Middle frontal gyrus (tissue), 1 donor: ENCODE results near the gene MRGPRD.

Experiments used
- DNase-seq: peaks from one replicate; pipeline ENCODE4 v3.0.0-alpha.2; 2015; ENCODE audit warnings: low spot score; ENCODE audit errors: extremely low spot score

Gene MRGPRD

DNA sequence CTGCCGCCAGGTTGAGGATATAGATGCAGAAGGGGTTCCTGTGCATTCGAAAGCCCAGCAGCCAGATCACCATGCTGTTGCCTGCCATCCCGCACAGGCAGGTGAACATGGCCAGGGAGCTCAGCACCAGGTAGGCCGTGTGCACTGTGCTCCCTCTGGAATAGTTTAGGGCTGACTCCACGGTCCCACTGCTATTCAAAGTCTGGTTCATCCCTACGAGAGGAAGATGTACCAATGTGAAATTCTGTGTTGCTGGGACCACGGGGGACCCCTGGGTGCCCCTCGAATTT, at the start of gene MRGPRD:
Gene MRGPRD, minus strand, starts transcription at position 211 of the 290 bp plus-strand sequence. Its CDS starts 0 bp downstream, at position 211.
- no peak for DNase-seq

GRCh38 chr11:69030301-69030700, 49.5 kb upstream of the MRGPRD start:
- DNase-seq = no peak

DNA sequence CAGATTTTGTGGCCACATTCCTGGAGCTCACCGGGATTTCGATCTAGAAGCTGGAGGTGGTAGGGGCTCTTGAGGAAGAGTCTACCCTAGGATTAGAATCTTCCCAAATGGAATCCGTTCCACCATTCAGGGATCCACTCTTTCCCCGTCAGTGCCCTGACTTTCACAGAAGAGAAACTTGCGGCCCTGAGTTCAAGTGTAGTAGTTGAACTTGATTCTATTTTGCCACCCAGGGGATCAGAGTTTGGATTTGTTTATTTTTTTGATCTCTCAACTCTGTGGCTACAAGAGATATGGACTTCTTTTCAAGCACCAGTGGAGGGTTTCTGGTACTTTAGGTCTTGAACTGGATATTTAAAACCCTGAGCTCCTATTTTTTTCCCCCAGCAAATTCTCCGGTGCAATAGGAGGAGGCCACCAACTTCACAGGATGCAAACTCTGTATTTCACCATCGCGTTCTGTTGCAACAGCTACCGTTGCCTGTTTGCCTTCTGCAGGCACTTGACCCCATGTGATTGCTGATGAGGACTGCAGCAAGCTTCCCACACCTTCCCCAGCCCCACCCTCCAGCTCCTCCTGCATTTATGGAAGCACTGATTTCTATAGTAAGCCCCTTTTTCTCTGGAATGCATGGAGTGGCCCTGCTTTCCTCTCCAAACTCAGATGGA, 47.1 kb upstream of the MRGPRD start:
- DNase-seq = no peak

DNA sequence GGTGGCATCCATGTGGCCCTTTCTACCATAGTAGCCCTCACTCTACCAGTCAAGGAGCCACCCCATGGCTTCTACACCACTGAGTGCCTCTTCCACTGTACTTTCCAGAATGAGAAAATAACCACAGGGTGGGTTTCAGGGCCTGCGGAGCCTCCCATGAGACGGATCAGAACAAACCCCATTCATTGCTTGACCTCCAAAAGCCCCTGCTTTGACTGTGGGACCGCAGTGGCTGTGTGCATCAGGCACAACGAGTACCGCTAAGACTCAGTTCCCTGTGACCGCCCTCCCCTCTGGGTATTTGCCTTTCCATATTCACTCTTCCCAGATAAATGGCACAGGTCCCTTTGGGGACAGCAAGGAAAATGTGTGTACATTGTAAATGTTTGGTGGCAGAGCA, 43.7 kb upstream of the MRGPRD start:
- DNase-seq = no peak

GRCh38 chr11:69022260-69022659, 41.5 kb upstream of the MRGPRD start:
- DNase-seq = no peak

- DNase-seq = no peak
Observed at GRCh38 chr11:69018924-69019323, 38.1 kb upstream of the MRGPRD start.

DNA sequence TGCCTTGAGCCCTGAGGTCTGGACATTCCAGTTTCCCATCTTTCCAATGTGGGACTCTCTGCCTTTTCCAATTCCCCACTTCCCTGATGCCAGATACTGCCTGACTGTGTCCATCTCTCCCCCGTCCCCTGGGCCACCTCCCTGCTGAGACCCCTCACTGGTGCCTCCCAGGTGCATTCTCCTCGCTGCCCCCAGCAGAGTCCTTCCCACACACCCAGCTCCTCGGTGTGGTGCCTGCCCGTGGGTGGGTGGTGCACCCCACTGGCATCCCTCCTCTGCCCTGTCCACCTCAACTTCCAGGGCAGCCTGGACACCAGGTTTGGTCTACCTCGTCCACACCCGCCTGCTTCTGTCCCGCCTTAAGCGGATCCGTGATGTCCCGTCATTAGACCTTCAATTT, 37.2 kb upstream of the MRGPRD start:
- DNase-seq = no peak

DNA sequence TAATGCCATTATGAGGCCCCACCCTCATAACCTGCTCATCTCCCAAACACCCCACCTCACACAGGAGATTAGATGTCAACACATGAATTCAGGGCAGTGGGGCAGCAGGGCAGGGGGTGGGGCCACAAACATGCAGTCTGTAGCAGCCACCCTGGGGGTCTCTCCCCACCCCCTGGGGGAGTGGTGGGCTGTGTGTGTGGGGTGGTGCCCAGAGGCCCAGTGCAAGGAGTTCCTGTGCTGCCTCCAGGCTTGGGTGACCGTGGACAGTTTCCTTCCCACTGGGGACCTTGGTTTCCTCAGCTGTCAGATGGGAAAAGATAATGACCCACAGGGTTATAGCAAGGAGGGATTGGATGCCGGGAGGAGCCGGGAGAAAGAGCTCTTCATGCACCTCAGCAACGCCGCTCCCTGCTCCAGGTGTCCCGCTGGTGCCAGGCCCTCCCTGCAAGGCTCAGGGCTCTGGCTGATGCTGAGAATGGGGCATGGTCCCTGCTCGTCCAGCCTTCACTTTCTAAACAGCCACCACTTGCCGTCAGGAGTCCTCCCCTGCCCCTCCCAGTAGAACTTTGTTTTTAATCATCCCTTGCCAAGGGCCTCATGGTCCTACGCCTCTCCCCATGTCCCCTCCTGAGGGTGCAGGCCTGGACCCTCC, 34.2 kb upstream of the MRGPRD start:
- no peak for DNase-seq

- DNase-seq = no peak
Observed at GRCh38 chr11:69014084-69014851, 33.5 kb upstream of the MRGPRD start.

GRCh38 chr11:69013009-69013951, 32.5 kb upstream of the MRGPRD start, which contains the start of gene MRGPRF:
MRGPRF (minus strand) TSS chr11:69013246; CDS start chr11:69009901, 3,345 bp downstream.
- no peak for DNase-seq

GRCh38 chr11:69012092-69013008, 31.6 kb upstream of the MRGPRD start:
- DNase-seq = no peak

- no peak for DNase-seq
Observed at GRCh38 chr11:69011624-69012091, 30.9 kb upstream of the MRGPRD start.

DNA sequence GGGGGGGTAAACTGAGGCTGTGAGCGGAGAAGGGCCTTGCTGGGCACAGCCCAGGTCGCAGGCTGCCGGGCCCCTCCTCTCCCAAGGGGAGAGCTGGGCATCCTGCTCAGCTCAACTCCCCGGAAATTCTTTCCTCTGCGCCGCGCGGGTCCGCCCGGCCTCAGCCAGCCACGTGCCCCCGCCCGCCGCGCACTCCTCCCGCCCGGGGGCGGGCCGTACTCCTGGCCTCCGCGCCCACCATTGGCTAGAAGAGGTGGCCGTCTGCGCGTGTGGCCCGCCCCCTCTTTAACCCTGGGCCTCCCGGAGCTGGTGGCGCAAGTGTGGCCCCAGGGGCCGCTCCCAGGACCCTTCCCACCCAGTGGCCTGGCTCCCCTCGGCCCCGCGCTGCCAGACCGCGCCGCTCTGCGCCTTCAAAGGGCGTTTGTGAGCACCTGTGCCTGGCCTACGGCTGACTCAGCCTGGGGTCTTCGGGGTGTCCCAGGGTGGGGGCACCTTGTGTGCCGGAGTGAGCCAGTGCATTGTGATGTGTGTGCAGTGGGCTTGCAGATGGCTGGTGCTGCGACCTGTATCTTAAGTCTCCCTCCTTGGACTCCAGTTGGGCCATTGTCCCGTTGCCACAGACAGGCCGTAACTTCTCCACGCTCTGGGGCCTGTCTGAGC, 30.3 kb upstream of the MRGPRD start:
- peak; percentile 13 for DNase-seq

- DNase-seq = no peak
Observed at GRCh38 chr11:69010361-69010891, 29.6 kb upstream of the MRGPRD start.

GRCh38 chr11:69009441-69010211, 28.8 kb upstream of the MRGPRD start:
- DNase-seq = no peak

DNA sequence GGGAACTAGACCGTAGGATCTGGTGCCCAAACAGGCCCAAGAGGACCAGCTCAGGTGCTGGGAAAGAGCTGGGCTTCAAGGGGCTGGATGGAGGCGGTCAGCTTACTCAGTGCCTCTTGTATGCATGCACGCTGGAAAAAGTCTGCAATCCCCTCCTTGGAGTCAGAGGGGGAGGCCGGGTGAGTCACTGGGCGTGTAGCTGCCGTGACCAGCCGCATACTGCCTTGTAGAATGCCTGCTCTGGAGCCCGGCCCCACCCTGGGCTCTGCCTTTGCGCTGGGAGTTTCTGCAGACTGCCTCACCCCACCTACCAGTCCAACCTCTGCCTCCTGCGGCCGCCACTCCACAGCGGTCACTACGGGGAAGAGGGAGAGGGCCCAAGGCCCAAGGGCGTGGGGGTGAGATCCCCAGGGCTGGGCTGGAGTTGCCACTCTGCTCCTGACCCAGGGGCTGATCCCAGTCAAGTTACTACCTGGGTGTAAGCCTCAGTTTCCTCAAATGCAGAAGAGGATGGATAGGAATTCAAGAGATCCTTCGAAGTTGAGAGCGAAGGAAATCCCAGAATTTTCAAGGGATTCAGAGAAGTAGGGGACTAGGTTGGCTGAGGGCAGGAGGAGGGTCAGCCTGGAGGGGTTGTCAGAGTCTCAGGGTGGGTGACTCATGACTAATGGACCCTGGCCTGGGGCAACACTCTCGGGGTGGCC, 28.1 kb upstream of the MRGPRD start:
- DNase-seq = no peak

DNA sequence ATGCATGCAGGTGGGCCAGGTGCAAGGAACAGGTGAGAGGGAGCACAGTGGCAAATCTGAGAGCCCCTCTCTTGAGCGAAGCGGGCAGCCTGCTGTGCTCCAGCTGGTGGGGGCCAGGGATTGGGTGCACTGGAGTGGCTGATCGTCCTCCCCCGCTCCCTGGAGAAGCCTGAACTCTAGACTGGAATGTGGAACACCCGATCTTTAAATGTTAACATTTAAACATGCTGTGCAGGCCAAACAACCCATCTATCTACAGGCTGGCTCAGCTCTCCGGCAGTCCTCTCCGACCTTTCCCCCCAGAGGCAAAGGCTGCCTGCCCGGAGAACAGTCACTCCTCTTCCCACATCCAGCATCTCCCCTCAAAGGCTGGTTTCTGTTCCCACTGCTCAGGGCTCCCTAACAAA, 27.2 kb upstream of the MRGPRD start:
- DNase-seq = no peak

- DNase-seq = no peak
Observed at GRCh38 chr11:69006816-69007215, 26.0 kb upstream of the MRGPRD start.
